Activated T-helper 1 cell treated with Interleukin-2 at 50 U/mL for 16 hours (primary cell): ENCODE data around the gene NAMPT.
A peak's percentile ranks its signal among the peaks of the same experiment; 100 is the strongest.
"Not testable (repeated sequence)": the region's sequence is repeated elsewhere in the genome, so short reads cannot be mapped to it uniquely, and the experiment has no call there.

Experiments used
- DNase-seq: peaks from one replicate; pipeline ENCODE4 v3.0.0-alpha.2; 2020; ENCODE audit warnings: low read depth

NAMPT gene

GRCh38 chr7:106304568-106304967 lies 19.8 kb upstream of the NAMPT start:
- DNase-seq, result no peak

GRCh38 chr7:106298631-106299030 lies 13.8 kb upstream of the NAMPT start:
- not testable (repeated sequence) for DNase-seq

- not testable (repeated sequence) for DNase-seq
Observed at GRCh38 chr7:106298155-106298554, 13.4 kb upstream of the NAMPT start.

GRCh38 chr7:106294334-106294733 lies 9.6 kb upstream of the NAMPT start:
- no peak for DNase-seq

- DNase-seq, result no peak
Observed at GRCh38 chr7:106291247-106291646, 6.5 kb upstream of the NAMPT start.

GRCh38 chr7:106290319-106290718 lies 5.5 kb upstream of the NAMPT start:
- no peak for DNase-seq

- no peak for DNase-seq
Observed at GRCh38 chr7:106289848-106290247, 5.1 kb upstream of the NAMPT start.

- no peak for DNase-seq
Observed at GRCh38 chr7:106288263-106288662, 3.5 kb upstream of the NAMPT start.

- DNase-seq, result no peak
Observed at GRCh38 chr7:106287786-106288185, 3.0 kb upstream of the NAMPT start.

GRCh38 chr7:106285855-106286492 lies 1.2 kb upstream of the NAMPT start:
- no peak for DNase-seq

GRCh38 chr7:106285051-106285854 lies 470 bp upstream of the NAMPT start:
- peak; percentile 92 for DNase-seq

- peak; percentile 27 for DNase-seq
Observed at GRCh38 chr7:106283831-106284713, 711 bp downstream of the NAMPT start.

- DNase-seq, result no peak
Observed at GRCh38 chr7:106283501-106283830, 1.3 kb downstream of the NAMPT start.

GRCh38 chr7:106282852-106283251 lies 1.9 kb downstream of the NAMPT start:
- no peak for DNase-seq

- no peak for DNase-seq
Observed at GRCh38 chr7:106282390-106282789, 2.4 kb downstream of the NAMPT start.

GRCh38 chr7:106281585-106282318 lies 3.0 kb downstream of the NAMPT start:
- DNase-seq, result no peak

- DNase-seq, result no peak
Observed at GRCh38 chr7:106281127-106281526, 3.7 kb downstream of the NAMPT start.

GRCh38 chr7:106279425-106280197 lies 5.2 kb downstream of the NAMPT start:
- no peak for DNase-seq

- DNase-seq, result no peak
Observed at GRCh38 chr7:106278695-106279094, 6.1 kb downstream of the NAMPT start.

- no peak for DNase-seq
Observed at GRCh38 chr7:106277976-106278375, 6.8 kb downstream of the NAMPT start.

- DNase-seq, result no peak
Observed at GRCh38 chr7:106276513-106276912, 8.3 kb downstream of the NAMPT start.
